GM23338 (cell line): ENCODE data around the gene TMPRSS9.

Experiments
- CREB1 ChIP-seq: fragments of 250-450 bp; sonication (Bioruptor Pico); IDR thresholded peaks from 2 replicates; pipeline ENCODE4 v1.5.0; 2020; ENCODE audit warnings: low read depth, mild to moderate bottlenecking, moderate library complexity
- EZH2 ChIP-seq: fragments of 200-600 bp; sonication (generic); IDR thresholded peaks from one replicate; pipeline ENCODE4 v1.8.0; 2017; ENCODE audit warnings: antibody characterized with exemption, mild to moderate bottlenecking, low read depth; ENCODE audit not compliant: unreplicated experiment
- JUNB ChIP-seq: IDR thresholded peaks from one replicate; pipeline ENCODE4 v1.6.1; 2016; ENCODE audit warnings: antibody characterized with exemption; ENCODE audit not compliant: unreplicated experiment
- NANOG ChIP-seq: IDR thresholded peaks from 2 replicates; pipeline ENCODE4 v1.6.1; 2016; ENCODE audit warnings: antibody characterized with exemption, borderline replicate concordance
- POLR2AphosphoS5 ChIP-seq: IDR thresholded peaks from 2 replicates; pipeline ENCODE4 v1.6.1; 2016; ENCODE audit warnings: antibody characterized with exemption, low read depth
- TF ChIP-seq, protein P1 (sequence below), 2 experiments: fragments of 200-600 bp in 1 of 2; sonication (generic) in 1 of 2; conservative IDR thresholded peaks; 2 replicates each; pipeline versions ENCODE4 v1.5.1 to v1.6.1; 2016 to 2017; ENCODE audit warnings: antibody characterized with exemption in 2 of 2, low read depth in 2 of 2, mild to moderate bottlenecking in 2 of 2, moderate library complexity in 1 of 2

DNA sequence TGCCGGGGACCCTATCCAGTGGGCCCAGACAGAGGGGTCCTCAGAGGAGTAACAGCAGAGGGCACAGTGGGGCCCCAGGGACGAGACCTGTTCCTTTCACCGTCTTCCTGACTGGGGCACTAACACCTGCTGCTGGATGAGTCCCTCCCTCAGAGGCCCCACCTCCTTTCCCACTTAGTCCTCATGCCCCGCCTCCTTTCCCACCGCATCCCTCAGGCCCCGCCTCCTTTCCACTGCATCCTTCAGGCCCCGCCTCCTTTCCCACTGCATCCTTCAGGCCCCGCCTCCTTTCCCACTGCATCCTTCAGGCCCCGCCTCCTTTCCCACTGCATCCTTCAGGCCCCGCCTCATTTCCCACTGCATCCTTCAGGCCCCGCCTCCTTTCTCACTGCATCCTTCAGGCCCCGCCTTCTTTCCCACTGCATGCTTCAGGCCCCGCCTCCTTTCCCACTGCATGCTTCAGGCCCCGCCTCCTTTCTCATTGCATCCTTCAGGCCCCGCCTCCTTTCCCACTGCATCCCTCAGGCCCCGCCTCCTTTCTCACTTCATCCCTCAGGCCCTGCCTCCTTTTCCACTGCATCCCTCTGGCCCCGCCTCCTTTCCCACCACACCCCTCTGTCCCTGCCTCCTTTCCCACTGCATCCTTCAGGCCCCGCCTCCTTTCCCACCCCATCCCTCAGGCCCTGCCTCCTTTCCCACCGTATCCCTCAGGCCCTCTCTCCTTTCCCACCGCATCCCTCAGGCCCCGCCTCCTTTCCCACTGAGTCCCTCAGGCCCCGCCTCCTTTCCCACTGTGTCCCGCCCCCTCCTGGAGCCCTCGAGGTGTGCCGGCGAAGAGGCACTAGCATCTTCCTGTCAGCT lies 24.8 kb upstream of the TMPRSS9 start:
- TF ChIP-seq, protein P1, sequence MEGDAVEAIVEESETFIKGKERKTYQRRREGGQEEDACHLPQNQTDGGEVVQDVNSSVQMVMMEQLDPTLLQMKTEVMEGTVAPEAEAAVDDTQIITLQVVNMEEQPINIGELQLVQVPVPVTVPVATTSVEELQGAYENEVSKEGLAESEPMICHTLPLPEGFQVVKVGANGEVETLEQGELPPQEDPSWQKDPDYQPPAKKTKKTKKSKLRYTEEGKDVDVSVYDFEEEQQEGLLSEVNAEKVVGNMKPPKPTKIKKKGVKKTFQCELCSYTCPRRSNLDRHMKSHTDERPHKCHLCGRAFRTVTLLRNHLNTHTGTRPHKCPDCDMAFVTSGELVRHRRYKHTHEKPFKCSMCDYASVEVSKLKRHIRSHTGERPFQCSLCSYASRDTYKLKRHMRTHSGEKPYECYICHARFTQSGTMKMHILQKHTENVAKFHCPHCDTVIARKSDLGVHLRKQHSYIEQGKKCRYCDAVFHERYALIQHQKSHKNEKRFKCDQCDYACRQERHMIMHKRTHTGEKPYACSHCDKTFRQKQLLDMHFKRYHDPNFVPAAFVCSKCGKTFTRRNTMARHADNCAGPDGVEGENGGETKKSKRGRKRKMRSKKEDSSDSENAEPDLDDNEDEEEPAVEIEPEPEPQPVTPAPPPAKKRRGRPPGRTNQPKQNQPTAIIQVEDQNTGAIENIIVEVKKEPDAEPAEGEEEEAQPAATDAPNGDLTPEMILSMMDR (conservative IDR thresholded peaks at IDR 0.05; ENCODE audit: low read depth in 2 of 2): no peak
- TF ChIP-seq JUNB: no peak
- no peak for TF ChIP-seq EZH2
- TF ChIP-seq POLR2AphosphoS5: no peak
- TF ChIP-seq CREB1 (CRISPR knock-in tag): no peak
- no peak for TF ChIP-seq NANOG
